HK-2 (cell line): ENCODE results near the gene TRAF3.

Experiments used
- DNase-seq: peaks from one replicate; pipeline ENCODE4 v3.0.0-alpha.2; 2018; ENCODE audit not compliant: unreplicated experiment

Gene TRAF3

GRCh38 chr14:102954081-102954789 lies 177.0 kb downstream of the TRAF3 start:
- DNase-seq, result no peak

GRCh38 chr14:102955636-102956408 lies 178.6 kb downstream of the TRAF3 start:
- DNase-seq, result no peak

- DNase-seq, result peak; percentile 22
Observed at GRCh38 chr14:102957222-102957621, 180.0 kb downstream of the TRAF3 start.

- DNase-seq, result no peak
Observed at GRCh38 chr14:102958461-102958860, 181.2 kb downstream of the TRAF3 start.
